ENCODE data around the gene TKTL2.
A peak's percentile ranks its signal among the peaks of the same experiment; 100 is the strongest.

Gene TKTL2

GRCh38 chr4:163493643-163494359 lies 20.2 kb upstream of the TKTL2 start:
- no peak for TF ChIP-seq CTCF (conservative IDR thresholded peaks at IDR 0.05; ENCODE audit: low read length)
- no peak for DNase-seq (ENCODE audit: low read depth)
- H3K4me3 ChIP-seq (ENCODE audit: low read length), result peak overlapping the region; percentile 93

GRCh38 chr4:163492951-163493504 lies 19.5 kb upstream of the TKTL2 start:
- no peak for TF ChIP-seq CTCF (conservative IDR thresholded peaks at IDR 0.05; ENCODE audit: low read length)
- no peak for DNase-seq (ENCODE audit: low read depth)
- H3K4me3 ChIP-seq (ENCODE audit: low read length), result no peak overlapping the region

GRCh38 chr4:163489929-163490328 lies 16.4 kb upstream of the TKTL2 start:
- H3K4me3 ChIP-seq (ENCODE audit: low read length), result no peak overlapping the region
- no peak for TF ChIP-seq CTCF (conservative IDR thresholded peaks at IDR 0.05; ENCODE audit: low read length)
- DNase-seq (ENCODE audit: low read depth), result no peak

- no peak for TF ChIP-seq CTCF (conservative IDR thresholded peaks at IDR 0.05; ENCODE audit: low read length)
- no peak for DNase-seq (ENCODE audit: low read depth)
- no peak overlapping the region for H3K4me3 ChIP-seq (ENCODE audit: low read length)
These were observed 12.8 kb upstream of the TKTL2 start for GRCh38 chr4:163486321-163486720.

- DNase-seq (ENCODE audit: low read depth), result no peak
- no peak overlapping the region for H3K4me3 ChIP-seq (ENCODE audit: low read length)
- no peak for TF ChIP-seq CTCF (conservative IDR thresholded peaks at IDR 0.05; ENCODE audit: low read length)
These were observed 12.0 kb upstream of the TKTL2 start for GRCh38 chr4:163485589-163485988.

GRCh38 chr4:163484906-163485305 lies 11.4 kb upstream of the TKTL2 start:
- peak; percentile 40 for DNase-seq (ENCODE audit: low read depth)
- TF ChIP-seq CTCF (conservative IDR thresholded peaks at IDR 0.05; ENCODE audit: low read length), result peak; percentile 59

GRCh38 chr4:163482190-163482589 lies 8.6 kb upstream of the TKTL2 start:
- no peak for DNase-seq (ENCODE audit: low read depth)
- no peak overlapping the region for H3K4me3 ChIP-seq (ENCODE audit: low read length)
- no peak for TF ChIP-seq CTCF (conservative IDR thresholded peaks at IDR 0.05; ENCODE audit: low read length)

More at GRCh38 chr4:163484906-163485305, 11.4 kb upstream of the TKTL2 start:
- H3K4me3 ChIP-seq (ENCODE audit: low read length), result no peak overlapping the region
